Lung (tissue), 12 donors: ENCODE results near the gene FKBP7. TPM values are rescaled to one million over a fixed set of nuclear protein-coding genes. Genes with fewer than 3 reads are reported as not detected.

ENCODE experiments used
- ATAC-seq: fragments of 200-7000 bp; cut with Tn5 transposase; one replicate; pipeline ENCODE4 v1.9.1; 2020; ENCODE audit warnings: moderate number of reproducible peaks; ENCODE audit not compliant: insufficient read depth, low FRiP score
- DNase-seq, 3 donors: peaks; one replicate each; pipeline ENCODE4 v3.0.0-alpha.2; 2013 to 2017
- H3K27ac ChIP-seq, 2 donors: one replicate each; pipeline ENCODE4 v1.5.1; 2013; ENCODE audit warnings: mild to moderate bottlenecking in 2 of 2, moderate library complexity in 2 of 2, control low read depth in 1 of 2, inconsistent platforms in 1 of 2, low read depth in 1 of 2, low read length in 1 of 2
- H3K27me3 ChIP-seq, 3 donors: one replicate each; pipeline ENCODE4 v1.5.1; 2013; ENCODE audit warnings: low read length in 2 of 3; ENCODE audit not compliant: control insufficient read depth in 3 of 3, insufficient read depth in 3 of 3
- H3K36me3 ChIP-seq, 4 donors: one replicate each; pipeline ENCODE4 v1.5.1; 2013; ENCODE audit warnings: low read length in 4 of 4, mild to moderate bottlenecking in 1 of 4, moderate library complexity in 1 of 4; ENCODE audit not compliant: control insufficient read depth in 4 of 4, insufficient read depth in 4 of 4
- H3K4me1 ChIP-seq, 5 donors: one replicate each; pipeline ENCODE4 v1.5.1; 2013; ENCODE audit warnings: low read length in 5 of 5, mild to moderate bottlenecking in 2 of 5, moderate library complexity in 1 of 5; ENCODE audit not compliant: control insufficient read depth in 5 of 5, insufficient read depth in 5 of 5
- H3K4me3 ChIP-seq: one replicate; pipeline ENCODE4 v1.5.1; 2013; ENCODE audit warnings: mild to moderate bottlenecking, control low read depth, moderate library complexity
- H3K9ac ChIP-seq, 2 donors: one replicate each; pipeline ENCODE4 v1.5.1; 2013; ENCODE audit warnings: low read length in 2 of 2, control low read depth in 1 of 2; ENCODE audit not compliant: insufficient read depth in 1 of 2
- H3K9me3 ChIP-seq, 4 donors: one replicate each; pipeline ENCODE4 v1.5.1; 2013; ENCODE audit warnings: low read length in 3 of 4, mild to moderate bottlenecking in 1 of 4, moderate library complexity in 1 of 4; ENCODE audit not compliant: control insufficient read depth in 4 of 4, insufficient read depth in 3 of 4
- WGBS, 2 donors: extraction: QIAGEN DNeasy Blood & Tissue Kit; methylation state at CpG; one replicate each; pipeline ENCODE4 v1.1.7; 2013; 5-methylcytosine and 5-hydroxymethylcytosine counted together
- polyA plus RNA-seq, 2 donors: library from polyadenylated mRNA; stranded (reverse); fragments of 200-250 nt; gene quantifications; one replicate each; pipeline ENCODE4 v1.2.1, GENCODE V29; 2013
- total RNA-seq, 2 donors: library from RNA; depleted of rRNA in 1 of 2; stranded (reverse); fragments of >200 nt in 1 of 2; gene quantifications; one replicate each; pipeline ENCODE4 v1.2.1, GENCODE V29; 2014 to 2021
- TF ChIP-seq, protein P1 (sequence below): IDR thresholded peaks from 2 replicates; pipeline ENCODE4 v1.5.1; 2012; ENCODE audit warnings: mild to moderate bottlenecking; ENCODE audit errors: control extremely low read depth, extremely low read depth
- donor health status: control.
- donor health status: control.
- donor health status: Bipolar disorder and iron deficiency.
- donor health status: healthy.
- donor health status: DM: yes; HTN: yes; CAD: no.

FKBP7 gene
- total and polyA plus RNA-seq, 4 donors = 6.6 to 53.3 (median 7.7) TPM

DNA sequence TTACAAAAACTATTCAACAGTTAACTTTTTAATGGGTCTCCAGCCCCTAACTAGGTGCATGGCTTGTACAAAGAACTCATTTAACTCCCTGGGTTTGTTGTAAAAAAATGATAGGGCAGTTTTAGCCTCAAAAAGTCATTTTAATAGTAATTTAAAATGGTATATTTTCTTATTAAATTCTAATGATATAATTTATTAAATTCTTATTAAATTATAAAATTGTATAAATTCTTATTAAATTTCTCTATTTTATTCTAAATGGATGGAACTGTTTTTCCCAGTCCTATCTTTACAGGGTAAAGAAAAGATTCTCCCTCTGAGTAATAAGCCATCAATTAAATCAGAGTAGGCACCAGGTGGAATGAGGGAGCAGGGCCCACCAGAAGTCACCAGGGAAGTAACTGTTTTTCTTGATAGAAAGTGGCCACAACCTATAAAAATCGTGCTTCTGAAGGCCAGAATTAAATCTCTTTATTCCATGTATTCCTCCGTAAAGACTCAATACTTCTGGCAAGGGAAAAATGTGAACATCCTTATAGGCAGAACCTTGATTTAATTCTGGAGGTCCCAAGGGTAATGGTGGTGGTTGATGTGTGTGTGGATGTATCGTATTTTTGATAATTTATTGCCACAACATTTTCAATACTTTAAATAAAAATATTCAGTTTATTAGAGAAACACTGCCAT lies 814 bp downstream of the FKBP7 start:
- 3 to 14% methylated on average over 3 of the region's 3 CpGs for WGBS, 2 donors
- Histone ChIP-seq H3K27ac (no peak overlapping the region), H3K36me3 (peaks cover 0 to 2% (median 0%) of the 10 kb centered on the region in 4 donors), H3K9ac (peak overlapping the region; percentile 87 to 95), H3K4me1 (peaks cover 0 to 37% (median 24%) of the 10 kb centered on the region in 5 donors), H3K4me3 (no peak overlapping the region), H3K27me3 (no peaks in the 10 kb centered on the region), H3K9me3 (no peaks in the 10 kb centered on the region)
- peak in 2 of 3 donors; percentile 8 to 69 for DNase-seq
- TF ChIP-seq, protein P1, sequence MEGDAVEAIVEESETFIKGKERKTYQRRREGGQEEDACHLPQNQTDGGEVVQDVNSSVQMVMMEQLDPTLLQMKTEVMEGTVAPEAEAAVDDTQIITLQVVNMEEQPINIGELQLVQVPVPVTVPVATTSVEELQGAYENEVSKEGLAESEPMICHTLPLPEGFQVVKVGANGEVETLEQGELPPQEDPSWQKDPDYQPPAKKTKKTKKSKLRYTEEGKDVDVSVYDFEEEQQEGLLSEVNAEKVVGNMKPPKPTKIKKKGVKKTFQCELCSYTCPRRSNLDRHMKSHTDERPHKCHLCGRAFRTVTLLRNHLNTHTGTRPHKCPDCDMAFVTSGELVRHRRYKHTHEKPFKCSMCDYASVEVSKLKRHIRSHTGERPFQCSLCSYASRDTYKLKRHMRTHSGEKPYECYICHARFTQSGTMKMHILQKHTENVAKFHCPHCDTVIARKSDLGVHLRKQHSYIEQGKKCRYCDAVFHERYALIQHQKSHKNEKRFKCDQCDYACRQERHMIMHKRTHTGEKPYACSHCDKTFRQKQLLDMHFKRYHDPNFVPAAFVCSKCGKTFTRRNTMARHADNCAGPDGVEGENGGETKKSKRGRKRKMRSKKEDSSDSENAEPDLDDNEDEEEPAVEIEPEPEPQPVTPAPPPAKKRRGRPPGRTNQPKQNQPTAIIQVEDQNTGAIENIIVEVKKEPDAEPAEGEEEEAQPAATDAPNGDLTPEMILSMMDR = no peak
- no peak for ATAC-seq

DNA sequence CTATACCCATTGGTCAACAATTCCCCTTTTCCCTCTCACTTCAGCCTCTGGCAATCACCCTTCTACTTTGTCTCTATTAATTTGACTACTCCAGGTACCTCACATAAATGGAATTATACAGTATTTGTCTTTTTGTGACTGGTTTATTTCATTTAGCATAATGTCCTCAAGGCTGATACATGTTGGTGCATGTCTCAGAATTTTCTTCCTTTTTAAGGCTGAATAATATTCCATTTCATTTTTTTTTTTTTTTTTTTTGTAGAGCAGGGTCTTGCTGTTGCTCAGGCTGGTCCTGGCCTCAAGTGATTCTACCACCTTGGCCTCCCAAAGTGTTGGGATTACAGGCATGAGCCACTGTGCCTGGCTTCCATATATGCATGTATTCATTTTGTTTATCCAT lies 1.9 kb downstream of the FKBP7 start:
- no peak overlapping the region for H3K27ac ChIP-seq
- ATAC-seq = no peak
- no peaks in the 10 kb centered on the region for H3K27me3 ChIP-seq
- no peak overlapping the region for H3K9ac ChIP-seq
- TF ChIP-seq, protein P1 = no peak
- H3K9me3 ChIP-seq = no peaks in the 10 kb centered on the region
- H3K4me3 ChIP-seq = no peak overlapping the region
- DNase-seq = no peak
- peaks cover 0 to 26% (median 13%) of the 10 kb centered on the region in 5 donors for H3K4me1 ChIP-seq
- H3K36me3 ChIP-seq = peaks cover 0 to 2% (median 0%) of the 10 kb centered on the region in 4 donors

DNA sequence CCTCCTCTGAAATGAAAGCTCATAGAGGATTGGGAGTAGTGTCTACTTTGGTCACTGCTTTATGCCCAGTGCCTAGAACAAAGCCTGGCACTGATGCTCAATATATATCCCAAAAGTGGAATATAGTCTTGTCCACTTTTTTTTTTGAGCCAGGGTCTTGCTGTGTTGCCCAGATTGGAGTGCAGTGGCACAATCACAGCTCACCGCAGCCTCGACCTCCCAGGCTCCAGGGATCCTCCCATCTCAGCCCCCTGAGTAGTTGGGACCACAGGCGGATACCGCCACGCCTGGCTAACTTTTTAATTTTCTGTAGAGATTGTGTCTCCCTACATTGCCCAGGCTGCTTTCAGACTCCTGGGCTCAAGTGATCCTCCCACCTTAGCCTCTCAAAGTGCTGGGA lies 3.8 kb downstream of the FKBP7 start:
- 95 to 98% methylated on average over 5 of the region's 5 CpGs for WGBS, 2 donors
- Histone ChIP-seq H3K27ac (no peak overlapping the region), H3K4me1 (peaks cover 0 to 18% (median 7%) of the 10 kb centered on the region in 5 donors), H3K9me3 (no peaks in the 10 kb centered on the region), H3K36me3 (peaks cover 0 to 5% (median 0%) of the 10 kb centered on the region in 4 donors), H3K4me3 (no peak overlapping the region), H3K27me3 (no peaks in the 10 kb centered on the region), H3K9ac (no peak overlapping the region)
- TF ChIP-seq, protein P1 = no peak
- no peak for ATAC-seq
- DNase-seq = no peak

DNA sequence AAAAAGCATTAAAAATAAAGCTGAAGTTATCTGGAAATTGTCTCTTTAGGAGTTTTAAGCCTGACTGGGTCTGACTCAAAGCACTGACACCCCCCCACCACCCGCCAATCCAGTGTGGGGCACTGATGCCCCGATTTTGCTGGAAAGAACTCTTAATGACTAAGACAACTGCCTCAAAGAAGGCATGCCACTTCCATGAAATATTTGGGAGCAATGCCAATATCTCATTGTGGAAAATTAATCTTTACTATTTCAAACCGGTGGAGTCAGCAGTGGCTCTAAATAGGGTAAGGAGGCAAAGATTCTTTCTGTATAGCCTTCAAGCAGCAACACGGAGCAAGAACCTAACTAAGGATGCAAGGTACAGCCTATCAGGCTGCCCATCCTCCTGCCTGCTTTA lies 4.5 kb downstream of the FKBP7 start:
- peak in 2 of 3 donors; percentile 21 to 30 for DNase-seq
- no peak overlapping the region for H3K27ac ChIP-seq
- WGBS, 2 donors = 69 to 81% methylated on average over 4 of the region's 4 CpGs
- H3K9ac ChIP-seq = no peak overlapping the region
- peaks cover 0 to 12% (median 6%) of the 10 kb centered on the region in 5 donors for H3K4me1 ChIP-seq
- no peak for ATAC-seq
- TF ChIP-seq, protein P1 = no peak
- no peak overlapping the region for H3K4me3 ChIP-seq
- H3K36me3 ChIP-seq = peaks cover 0 to 11% (median 0%) of the 10 kb centered on the region in 4 donors
- no peaks in the 10 kb centered on the region for H3K9me3 ChIP-seq
- no peaks in the 10 kb centered on the region for H3K27me3 ChIP-seq
